ENCODE measurements around the gene GLS.

Gene GLS

GRCh38 chr2:191008286-191008685 is 127.7 kb downstream of the GLS start:
- Histone ChIP-seq H3K27me3 (ENCODE audit: control insufficient read depth, insufficient read depth, low read length) (no peaks in the 10 kb centered on the region), H3K9me3 (ENCODE audit: control insufficient read depth, low read length) (no peaks in the 10 kb centered on the region), H3K4me3 (ENCODE audit: low read length) (no peak overlapping the region), H3K36me3 (ENCODE audit: control insufficient read depth, insufficient read depth, low read length) (peaks cover 20% of the 10 kb centered on the region), H3K9ac (ENCODE audit: low read length) (no peak overlapping the region), H3K4me1 (ENCODE audit: control insufficient read depth, insufficient read depth, low read length) (peaks cover 14% of the 10 kb centered on the region)

- Histone ChIP-seq H3K4me1 (ENCODE audit: control insufficient read depth, insufficient read depth, low read length) (peaks cover 18% of the 10 kb centered on the region), H3K9me3 (ENCODE audit: control insufficient read depth, low read length) (no peaks in the 10 kb centered on the region), H3K36me3 (ENCODE audit: control insufficient read depth, insufficient read depth, low read length) (peaks cover 16% of the 10 kb centered on the region), H3K27me3 (ENCODE audit: control insufficient read depth, insufficient read depth, low read length) (no peaks in the 10 kb centered on the region), H3K4me3 (ENCODE audit: low read length) (no peak overlapping the region), H3K9ac (ENCODE audit: low read length) (no peak overlapping the region)
These were observed 129.1 kb downstream of the GLS start for GRCh38 chr2:191009541-191010374.

GRCh38 chr2:191010887-191011885 is 130.6 kb downstream of the GLS start:
- H3K4me3 ChIP-seq (ENCODE audit: low read length): no peak overlapping the region
- H3K9me3 ChIP-seq (ENCODE audit: control insufficient read depth, low read length): no peaks in the 10 kb centered on the region

GRCh38 chr2:191012346-191012745 is 131.7 kb downstream of the GLS start:
- Histone ChIP-seq H3K4me3 (ENCODE audit: low read length) (no peak overlapping the region), H3K9ac (ENCODE audit: low read length) (no peak overlapping the region), H3K27me3 (ENCODE audit: control insufficient read depth, insufficient read depth, low read length) (no peaks in the 10 kb centered on the region), H3K4me1 (ENCODE audit: control insufficient read depth, insufficient read depth, low read length) (peaks cover 21% of the 10 kb centered on the region), H3K9me3 (ENCODE audit: control insufficient read depth, low read length) (no peaks in the 10 kb centered on the region), H3K36me3 (ENCODE audit: control insufficient read depth, insufficient read depth, low read length) (no peaks in the 10 kb centered on the region)

More at GRCh38 chr2:191010887-191011885, 130.6 kb downstream of the GLS start:
- Histone ChIP-seq H3K36me3 (ENCODE audit: control insufficient read depth, insufficient read depth, low read length) (peaks cover 11% of the 10 kb centered on the region), H3K4me1 (ENCODE audit: control insufficient read depth, insufficient read depth, low read length) (peaks cover 21% of the 10 kb centered on the region), H3K9ac (ENCODE audit: low read length) (no peak overlapping the region), H3K27me3 (ENCODE audit: control insufficient read depth, insufficient read depth, low read length) (no peaks in the 10 kb centered on the region)

GRCh38 chr2:191012845-191013681 is 132.4 kb downstream of the GLS start:
- no peaks in the 10 kb centered on the region for H3K9me3 ChIP-seq (ENCODE audit: control insufficient read depth, low read length)
- no peaks in the 10 kb centered on the region for H3K36me3 ChIP-seq (ENCODE audit: control insufficient read depth, insufficient read depth, low read length)
- no peaks in the 10 kb centered on the region for H3K27me3 ChIP-seq (ENCODE audit: control insufficient read depth, insufficient read depth, low read length)
- H3K4me1 ChIP-seq (ENCODE audit: control insufficient read depth, insufficient read depth, low read length): peaks cover 21% of the 10 kb centered on the region
- peak overlapping the region; percentile 78 for H3K9ac ChIP-seq (ENCODE audit: low read length)
- H3K4me3 ChIP-seq (ENCODE audit: low read length): peak overlapping the region; percentile 52

- H3K36me3 ChIP-seq (ENCODE audit: control insufficient read depth, insufficient read depth, low read length): no peaks in the 10 kb centered on the region
- peak overlapping the region; percentile 52 for H3K4me3 ChIP-seq (ENCODE audit: low read length)
- no peaks in the 10 kb centered on the region for H3K9me3 ChIP-seq (ENCODE audit: control insufficient read depth, low read length)
- peaks cover 21% of the 10 kb centered on the region for H3K4me1 ChIP-seq (ENCODE audit: control insufficient read depth, insufficient read depth, low read length)
- H3K9ac ChIP-seq (ENCODE audit: low read length): peak overlapping the region; percentile 78
- no peaks in the 10 kb centered on the region for H3K27me3 ChIP-seq (ENCODE audit: control insufficient read depth, insufficient read depth, low read length)
These were observed 133.0 kb downstream of the GLS start for GRCh38 chr2:191013682-191013931.

DNA sequence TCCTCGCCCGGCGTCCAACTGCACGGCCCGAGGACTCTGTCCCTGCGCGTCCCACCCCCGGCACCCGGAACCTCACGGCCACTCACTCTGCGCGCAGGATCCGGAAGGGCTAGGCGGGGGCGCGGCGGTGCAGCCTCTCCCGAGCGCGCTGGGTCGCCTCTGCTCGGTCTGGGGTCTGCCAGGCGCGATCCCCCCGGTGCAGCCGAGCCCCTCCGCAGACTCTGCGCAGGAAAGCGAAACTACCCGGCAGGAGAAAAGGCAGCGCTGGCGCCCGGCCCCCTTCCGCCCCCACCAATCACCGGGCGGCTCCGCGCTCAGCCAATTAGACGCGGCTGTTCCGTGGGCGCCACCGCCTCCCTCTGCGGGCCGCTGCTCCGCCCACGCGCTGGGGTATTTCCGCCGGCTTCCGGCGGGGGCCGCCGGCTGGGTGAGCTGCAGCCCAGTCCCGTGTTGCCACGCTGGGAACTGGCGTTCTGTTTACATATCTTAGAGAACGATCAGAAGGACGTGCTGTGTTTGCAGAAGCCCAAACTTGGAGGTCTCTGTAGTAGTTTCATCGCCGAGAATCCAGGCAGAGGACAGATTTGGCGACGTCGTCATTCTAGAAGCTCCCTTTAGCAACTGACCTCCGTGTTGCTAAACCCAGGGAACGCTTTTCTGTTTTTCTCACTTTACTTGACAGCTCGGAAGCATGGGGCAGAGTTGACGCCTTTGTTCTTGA is 133.5 kb downstream of the GLS start, which contains the start of gene STAT1:
Gene STAT1 (minus strand): TSS at position 240 of the 721 bp plus-strand sequence. CDS start 4,168 bp downstream, outside the sequence.
- Histone ChIP-seq H3K27me3 (ENCODE audit: control insufficient read depth, insufficient read depth, low read length) (no peaks in the 10 kb centered on the region), H3K9ac (ENCODE audit: low read length) (peak within 1 kb of the TSS; percentile 78), H3K36me3 (ENCODE audit: control insufficient read depth, insufficient read depth, low read length) (no peaks in the 10 kb centered on the region), H3K9me3 (ENCODE audit: control insufficient read depth, low read length) (no peaks in the 10 kb centered on the region), H3K4me1 (ENCODE audit: control insufficient read depth, insufficient read depth, low read length) (peaks cover 21% of the 10 kb centered on the region), H3K4me3 (ENCODE audit: low read length) (peak within 1 kb of the TSS; percentile 52)

DNA sequence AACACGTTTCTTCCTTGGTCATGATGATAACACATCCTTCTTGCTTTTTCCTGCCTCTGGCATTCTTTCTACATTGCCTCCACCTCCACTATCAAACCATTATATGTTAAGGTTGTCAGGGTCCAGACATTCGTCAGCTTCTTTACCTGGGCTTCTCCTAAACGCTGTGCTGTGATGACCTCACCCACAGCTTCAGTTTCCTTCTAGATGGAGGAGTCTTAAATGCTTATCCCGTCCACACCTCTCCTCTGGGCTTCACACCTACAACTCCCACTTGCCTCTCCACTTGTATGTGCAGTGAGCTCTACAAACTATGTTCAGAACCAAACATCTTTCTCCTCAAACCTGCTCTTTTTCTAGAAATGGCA is 134.0 kb downstream of the GLS start:
- H3K9ac ChIP-seq (ENCODE audit: low read length): peak overlapping the region; percentile 78
- no peaks in the 10 kb centered on the region for H3K36me3 ChIP-seq (ENCODE audit: control insufficient read depth, insufficient read depth, low read length)
- H3K9me3 ChIP-seq (ENCODE audit: control insufficient read depth, low read length): no peaks in the 10 kb centered on the region
- peaks cover 21% of the 10 kb centered on the region for H3K4me1 ChIP-seq (ENCODE audit: control insufficient read depth, insufficient read depth, low read length)
- H3K4me3 ChIP-seq (ENCODE audit: low read length): peak overlapping the region; percentile 52
- no peaks in the 10 kb centered on the region for H3K27me3 ChIP-seq (ENCODE audit: control insufficient read depth, insufficient read depth, low read length)
